GM12801 (cell line): Measurements from ENCODE around the gene DACT2.

Experiments used
- TF ChIP-seq, protein P1 (sequence below): IDR thresholded peaks from one replicate; pipeline ENCODE4 v1.5.1; 2011; ENCODE audit warnings: control low read depth; ENCODE audit not compliant: insufficient read length; ENCODE audit errors: extremely low read depth

DACT2 gene

DNA sequence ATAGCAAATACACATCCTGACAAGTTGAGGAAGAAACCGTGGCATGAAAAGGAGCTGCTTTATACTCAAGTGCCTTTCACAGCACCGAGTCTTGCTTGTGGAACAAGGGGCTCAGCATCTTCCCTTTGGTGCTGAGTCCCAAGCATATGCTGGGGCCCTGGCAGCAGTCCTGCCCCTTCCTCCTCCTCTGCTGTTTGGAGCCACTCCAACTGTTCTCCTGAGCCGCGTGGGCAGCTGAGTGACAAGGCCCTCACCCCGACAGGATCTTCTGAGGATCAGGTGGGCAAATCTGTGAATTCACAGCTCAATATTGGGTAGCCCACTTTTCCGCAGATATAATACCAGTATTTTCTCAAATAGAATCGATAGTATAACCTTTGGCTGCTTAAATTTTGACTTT lies 24.7 kb downstream of the DACT2 start:
- TF ChIP-seq, protein P1, sequence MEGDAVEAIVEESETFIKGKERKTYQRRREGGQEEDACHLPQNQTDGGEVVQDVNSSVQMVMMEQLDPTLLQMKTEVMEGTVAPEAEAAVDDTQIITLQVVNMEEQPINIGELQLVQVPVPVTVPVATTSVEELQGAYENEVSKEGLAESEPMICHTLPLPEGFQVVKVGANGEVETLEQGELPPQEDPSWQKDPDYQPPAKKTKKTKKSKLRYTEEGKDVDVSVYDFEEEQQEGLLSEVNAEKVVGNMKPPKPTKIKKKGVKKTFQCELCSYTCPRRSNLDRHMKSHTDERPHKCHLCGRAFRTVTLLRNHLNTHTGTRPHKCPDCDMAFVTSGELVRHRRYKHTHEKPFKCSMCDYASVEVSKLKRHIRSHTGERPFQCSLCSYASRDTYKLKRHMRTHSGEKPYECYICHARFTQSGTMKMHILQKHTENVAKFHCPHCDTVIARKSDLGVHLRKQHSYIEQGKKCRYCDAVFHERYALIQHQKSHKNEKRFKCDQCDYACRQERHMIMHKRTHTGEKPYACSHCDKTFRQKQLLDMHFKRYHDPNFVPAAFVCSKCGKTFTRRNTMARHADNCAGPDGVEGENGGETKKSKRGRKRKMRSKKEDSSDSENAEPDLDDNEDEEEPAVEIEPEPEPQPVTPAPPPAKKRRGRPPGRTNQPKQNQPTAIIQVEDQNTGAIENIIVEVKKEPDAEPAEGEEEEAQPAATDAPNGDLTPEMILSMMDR = no peak

DNA sequence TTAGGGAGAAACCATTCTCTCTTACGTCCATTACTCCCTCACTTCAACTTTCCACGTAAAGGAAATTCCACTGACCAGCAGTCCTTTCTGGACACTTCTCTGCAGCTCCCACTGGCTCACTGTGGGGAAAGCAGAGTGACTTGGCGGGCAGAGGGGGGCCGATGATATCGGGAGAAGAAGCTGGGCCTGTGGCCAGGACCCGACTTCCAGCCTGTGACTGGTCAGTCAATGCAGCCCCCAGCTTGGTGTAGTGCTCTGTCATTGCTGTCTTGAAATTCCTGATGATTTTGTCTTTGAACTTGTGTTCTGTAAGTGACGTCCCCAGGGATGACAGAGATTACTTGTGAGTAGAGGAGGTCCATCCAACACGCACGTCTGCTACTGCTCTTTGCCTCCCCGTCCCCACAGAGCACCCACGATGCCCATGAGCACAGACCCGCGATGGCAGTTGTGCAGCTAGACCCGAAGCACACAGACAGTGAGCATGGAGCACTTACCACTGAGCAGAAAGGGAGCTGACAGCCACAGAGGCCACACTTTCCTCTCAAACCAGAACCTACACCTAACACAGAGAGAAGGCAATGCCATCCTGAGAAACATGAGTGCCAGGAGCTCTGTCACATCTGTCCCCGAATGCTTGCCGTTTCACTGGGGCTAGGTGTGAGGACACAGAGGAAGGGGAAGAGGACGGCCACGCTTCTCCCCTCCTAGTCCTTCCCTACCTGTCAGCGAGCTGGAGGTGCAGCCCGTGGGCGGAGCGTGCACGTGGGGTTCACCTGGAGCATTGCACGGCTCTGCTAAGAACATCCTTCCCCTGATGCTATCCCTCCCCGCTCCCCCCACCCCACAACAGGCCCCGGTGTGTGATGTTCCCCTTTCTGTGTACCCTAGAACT lies 25.7 kb downstream of the DACT2 start:
- TF ChIP-seq, protein P1 = no peak

DNA sequence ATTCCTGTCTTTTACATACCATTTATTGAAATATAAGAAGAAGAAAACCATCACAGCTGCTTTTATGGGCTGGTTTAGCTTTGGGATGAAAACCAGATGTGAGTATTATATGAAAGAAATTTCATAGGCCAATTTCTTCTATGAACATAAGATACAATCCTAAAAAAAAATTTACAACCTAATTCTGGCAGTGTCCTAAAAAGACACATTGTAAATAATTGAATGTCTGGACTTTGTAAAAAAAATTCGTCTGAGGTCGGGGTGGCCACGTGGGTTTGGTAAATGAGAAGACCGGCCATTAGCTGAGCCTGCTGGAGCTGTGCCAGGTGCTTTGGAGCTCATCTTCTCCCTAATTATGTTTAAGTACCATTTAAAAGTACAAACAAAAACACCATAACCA lies 26.8 kb downstream of the DACT2 start:
- TF ChIP-seq, protein P1 = no peak

DNA sequence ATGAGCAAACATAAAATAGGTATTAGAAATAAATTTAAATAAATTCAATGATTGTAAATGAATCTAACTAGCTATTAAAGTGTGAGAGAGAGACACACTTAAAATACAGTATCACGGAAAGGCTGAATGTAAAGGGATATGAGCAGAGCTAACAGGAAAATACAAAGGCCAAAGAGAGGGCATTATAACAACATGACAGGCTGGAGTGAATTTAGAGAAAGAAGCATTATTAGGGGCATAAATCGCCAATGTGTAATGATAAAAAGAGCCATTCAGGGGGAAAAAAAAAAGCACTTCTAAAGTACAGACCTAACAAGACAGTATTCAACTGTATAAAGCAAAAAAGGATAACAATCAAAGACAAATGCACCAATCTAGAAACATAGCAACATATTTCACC lies 28.1 kb downstream of the DACT2 start:
- TF ChIP-seq, protein P1 = no peak

DNA sequence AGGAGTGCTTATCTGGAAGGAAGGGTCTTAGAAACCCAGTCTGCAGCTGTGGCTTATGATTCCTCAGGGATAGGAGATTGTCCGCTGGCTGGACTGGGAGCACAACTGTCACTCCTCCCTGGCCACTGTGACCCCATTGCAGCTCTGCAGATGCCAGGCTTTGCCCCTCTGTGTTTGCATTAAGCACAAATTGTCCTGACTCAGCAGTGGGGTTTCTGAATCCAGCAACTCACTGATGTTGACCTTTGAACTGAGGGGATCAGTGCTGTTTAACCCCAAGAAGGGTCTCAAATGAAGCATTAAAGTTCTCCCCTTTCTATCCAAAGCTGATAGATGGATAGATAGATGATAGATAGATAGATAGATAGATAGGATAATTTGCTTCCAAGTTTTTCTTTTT lies 29.5 kb downstream of the DACT2 start:
- TF ChIP-seq, protein P1 = no peak

DNA sequence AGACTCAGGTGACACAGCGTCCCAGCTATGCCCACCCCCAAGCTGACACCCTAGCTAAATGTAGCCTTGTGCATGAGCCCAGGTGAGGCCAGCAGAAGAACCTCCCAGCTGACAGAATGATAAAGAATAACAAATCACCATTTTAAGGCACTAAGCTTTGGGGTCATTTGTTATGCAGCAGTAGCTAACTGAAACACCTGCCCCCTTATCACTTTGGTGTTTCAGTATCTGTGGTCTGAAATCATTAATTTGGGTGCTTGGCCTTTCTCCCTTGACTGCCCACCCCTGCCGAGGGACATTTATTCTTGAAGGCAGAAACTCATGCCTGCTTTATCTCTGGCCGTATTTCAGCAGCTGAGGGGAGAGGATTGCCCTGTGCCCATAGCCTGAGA lies 30.0 kb downstream of the DACT2 start:
- TF ChIP-seq, protein P1 = no peak

DNA sequence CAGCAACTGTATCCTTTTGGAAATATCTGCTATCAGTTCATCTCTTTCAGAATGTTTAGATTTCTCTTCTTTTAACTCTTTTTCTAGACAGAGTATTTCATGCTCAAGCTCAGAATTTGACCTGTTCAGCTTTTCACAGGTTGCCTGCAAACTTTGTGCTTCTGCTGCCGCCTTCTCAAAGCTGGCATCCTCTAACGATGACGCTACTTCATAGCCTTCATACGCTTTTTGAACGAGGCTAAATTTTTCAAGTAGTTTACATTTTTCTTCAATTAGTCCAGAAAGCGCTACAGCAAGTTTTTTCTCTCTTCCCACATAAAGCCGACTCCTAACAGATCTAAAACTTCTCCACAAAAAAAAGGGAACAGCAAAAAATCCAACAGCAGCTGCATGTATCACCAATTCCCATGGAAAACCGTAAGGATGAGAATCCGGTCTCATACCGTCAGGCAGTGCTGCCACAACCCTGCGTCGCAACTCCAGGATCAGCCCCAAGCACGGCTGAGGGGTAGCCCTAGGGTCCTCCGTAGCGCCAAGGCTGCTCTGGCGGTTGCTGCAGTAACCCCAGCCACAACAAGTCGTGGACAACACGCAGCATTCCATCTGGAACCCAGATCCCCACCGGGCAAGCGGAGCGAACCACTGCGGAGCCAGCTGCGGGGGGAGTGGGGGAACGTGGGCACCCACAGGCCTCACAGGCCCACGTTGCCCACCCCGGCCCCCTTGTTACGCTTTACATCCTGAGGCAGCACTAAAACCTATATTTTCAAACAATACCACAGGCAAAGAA lies 30.6 kb downstream of the DACT2 start:
- TF ChIP-seq, protein P1 = no peak
